ENCODE data around the gene P2RY13.

P2RY13 gene

GRCh38 chr3:151329363-151329762 lies at the start of gene P2RY13:
Gene P2RY13 (minus strand): TSS chr3:151329549. CDS start chr3:151329528, 21 bp downstream.
- Mint-ChIP-seq H3K9me3 (no peaks in the 10 kb centered on the region), H3K4me1 (peaks cover 7% of the 10 kb centered on the region), H3K27ac (no peak within 1 kb of the TSS), H3K27me3 (peaks cover 11% of the 10 kb centered on the region), H3K36me3 (no peaks in the 10 kb centered on the region), H3K4me3 (peak within 1 kb of the TSS; percentile 3)

- H3K27ac Mint-ChIP-seq = no peak overlapping the region
Observed at GRCh38 chr3:151377768-151378385, 48.5 kb upstream of the P2RY13 start.

DNA sequence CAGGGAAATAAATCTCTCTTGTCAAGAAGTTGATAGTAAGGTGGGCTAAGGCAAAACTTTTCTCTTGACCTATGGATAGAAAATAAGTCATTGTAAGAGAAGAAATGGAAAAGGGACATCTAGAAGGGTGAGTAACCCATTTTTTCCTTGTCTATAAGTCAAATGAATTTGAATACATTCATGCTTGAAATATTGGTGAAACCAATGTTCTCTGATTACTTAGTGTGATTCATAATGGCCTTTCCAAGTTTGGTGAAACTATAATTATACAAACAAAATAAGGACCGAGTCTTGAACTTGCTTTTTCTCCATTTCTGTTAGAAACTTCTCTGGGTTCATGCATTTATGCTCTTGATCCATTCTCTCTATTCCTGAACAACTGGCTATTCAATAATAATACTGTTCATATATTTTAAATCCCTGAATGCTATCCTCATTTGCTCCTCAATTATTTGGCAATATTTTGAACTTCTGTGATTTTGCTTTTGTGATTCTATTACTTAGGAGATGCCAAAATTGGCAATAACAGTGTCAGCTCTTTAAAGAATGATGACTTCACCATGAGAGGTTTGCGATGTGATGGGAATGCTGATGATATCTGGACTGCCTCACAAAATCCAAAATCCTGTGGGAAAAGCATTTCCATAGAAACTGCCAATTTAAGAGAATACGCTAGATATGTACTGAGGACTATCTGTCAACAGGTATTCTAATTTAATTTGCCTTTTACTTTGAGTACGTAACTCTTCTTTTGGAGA lies 42.9 kb upstream of the P2RY13 start:
- H3K27me3 Mint-ChIP-seq = no peaks in the 10 kb centered on the region
- no peak overlapping the region for H3K27ac Mint-ChIP-seq
- H3K36me3 Mint-ChIP-seq = no peaks in the 10 kb centered on the region
- H3K9me3 Mint-ChIP-seq = no peaks in the 10 kb centered on the region
- no peak overlapping the region for H3K4me3 Mint-ChIP-seq
- H3K4me1 Mint-ChIP-seq = no peaks in the 10 kb centered on the region

More at GRCh38 chr3:151377768-151378385, 48.5 kb upstream of the P2RY13 start:
- H3K36me3 Mint-ChIP-seq = no peaks in the 10 kb centered on the region
- no peaks in the 10 kb centered on the region for H3K4me1 Mint-ChIP-seq
- H3K4me3 Mint-ChIP-seq = no peak overlapping the region
- no peaks in the 10 kb centered on the region for H3K9me3 Mint-ChIP-seq
- no peaks in the 10 kb centered on the region for H3K27me3 Mint-ChIP-seq

- Mint-ChIP-seq H3K4me3 (no peak overlapping the region), H3K36me3 (no peaks in the 10 kb centered on the region), H3K4me1 (no peaks in the 10 kb centered on the region), H3K9me3 (no peaks in the 10 kb centered on the region), H3K27me3 (no peaks in the 10 kb centered on the region), H3K27ac (no peak overlapping the region)
Observed at GRCh38 chr3:151371526-151371925, 42.2 kb upstream of the P2RY13 start.

DNA sequence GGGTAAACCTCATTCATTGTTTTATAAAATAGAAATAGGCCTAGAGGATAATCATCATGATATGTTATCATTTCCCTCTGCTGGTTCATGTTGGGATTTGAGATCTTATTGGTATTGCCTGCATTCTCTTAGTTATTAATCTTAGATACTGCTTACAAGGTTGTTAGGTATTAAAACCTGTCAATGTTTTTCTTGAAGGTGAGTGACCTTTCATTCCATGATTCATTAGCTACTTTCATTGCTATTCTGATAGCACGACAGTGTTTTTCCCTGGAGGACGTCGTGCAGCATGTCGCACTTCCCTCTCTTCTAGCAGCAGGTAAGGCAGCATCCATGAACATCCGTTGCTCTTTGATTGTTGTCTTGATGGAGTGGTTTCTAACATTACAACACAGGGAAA lies 38.1 kb upstream of the P2RY13 start:
- Mint-ChIP-seq H3K36me3 (no peaks in the 10 kb centered on the region), H3K9me3 (no peaks in the 10 kb centered on the region), H3K4me3 (no peak overlapping the region), H3K27ac (no peak overlapping the region), H3K27me3 (peaks cover 3% of the 10 kb centered on the region), H3K4me1 (no peaks in the 10 kb centered on the region)

- Mint-ChIP-seq H3K27ac (no peak overlapping the region), H3K4me3 (no peak overlapping the region), H3K4me1 (no peaks in the 10 kb centered on the region)
Observed at GRCh38 chr3:151366993-151367392, 37.6 kb upstream of the P2RY13 start.

DNA sequence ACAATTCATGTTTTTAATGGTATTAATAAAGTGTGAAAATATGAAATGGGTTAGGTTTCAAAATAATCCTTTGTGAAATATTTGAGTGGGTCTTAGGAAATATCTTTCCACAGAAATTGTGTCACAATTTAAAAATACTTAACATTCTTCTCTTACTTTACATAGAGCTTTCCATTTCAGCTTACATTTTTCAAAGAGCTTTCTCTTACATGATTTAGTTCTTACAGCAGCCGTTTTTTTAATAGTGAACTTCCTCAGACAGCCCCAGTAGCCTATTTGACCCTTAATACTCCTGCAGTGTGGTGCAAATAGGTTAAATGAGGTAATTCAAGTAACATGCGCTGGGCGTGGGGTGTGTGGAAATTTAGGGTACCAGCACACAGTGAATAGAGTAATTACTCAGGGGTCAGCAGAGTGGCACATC lies 33.4 kb upstream of the P2RY13 start:
- Mint-ChIP-seq H3K36me3 (no peaks in the 10 kb centered on the region), H3K9me3 (no peaks in the 10 kb centered on the region), H3K4me1 (no peaks in the 10 kb centered on the region), H3K27me3 (peaks cover 3% of the 10 kb centered on the region), H3K4me3 (no peak overlapping the region), H3K27ac (no peak overlapping the region)

More at GRCh38 chr3:151366993-151367392, 37.6 kb upstream of the P2RY13 start:
- Mint-ChIP-seq H3K36me3 (no peaks in the 10 kb centered on the region), H3K27me3 (peaks cover 3% of the 10 kb centered on the region), H3K9me3 (no peaks in the 10 kb centered on the region)

DNA sequence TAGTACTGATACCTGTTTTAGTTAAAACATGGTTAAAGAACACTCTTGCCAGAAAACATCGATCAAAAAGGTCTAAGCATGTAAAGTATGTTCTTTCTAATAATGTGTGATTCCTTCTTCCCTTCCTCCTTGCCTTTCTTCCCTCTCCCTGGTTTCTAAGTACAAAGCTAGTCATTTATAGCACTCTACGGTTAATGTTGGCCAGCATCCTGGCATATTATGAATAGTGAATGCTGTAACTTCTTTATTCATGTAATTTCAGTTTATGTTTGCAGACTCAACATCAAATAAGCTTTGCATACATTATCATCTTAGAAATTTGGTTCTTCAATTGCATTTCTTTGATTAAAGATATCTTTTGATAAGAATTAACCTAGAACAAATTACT lies 28.1 kb upstream of the P2RY13 start:
- Mint-ChIP-seq H3K9me3 (no peaks in the 10 kb centered on the region), H3K27me3 (peaks cover 5% of the 10 kb centered on the region), H3K4me3 (no peak overlapping the region), H3K36me3 (no peaks in the 10 kb centered on the region), H3K27ac (no peak overlapping the region), H3K4me1 (no peaks in the 10 kb centered on the region)

- Mint-ChIP-seq H3K4me3 (no peak overlapping the region), H3K4me1 (no peaks in the 10 kb centered on the region), H3K27ac (no peak overlapping the region), H3K36me3 (no peaks in the 10 kb centered on the region), H3K27me3 (peaks cover 7% of the 10 kb centered on the region), H3K9me3 (no peaks in the 10 kb centered on the region)
Observed at GRCh38 chr3:151356794-151357462, 27.6 kb upstream of the P2RY13 start.

DNA sequence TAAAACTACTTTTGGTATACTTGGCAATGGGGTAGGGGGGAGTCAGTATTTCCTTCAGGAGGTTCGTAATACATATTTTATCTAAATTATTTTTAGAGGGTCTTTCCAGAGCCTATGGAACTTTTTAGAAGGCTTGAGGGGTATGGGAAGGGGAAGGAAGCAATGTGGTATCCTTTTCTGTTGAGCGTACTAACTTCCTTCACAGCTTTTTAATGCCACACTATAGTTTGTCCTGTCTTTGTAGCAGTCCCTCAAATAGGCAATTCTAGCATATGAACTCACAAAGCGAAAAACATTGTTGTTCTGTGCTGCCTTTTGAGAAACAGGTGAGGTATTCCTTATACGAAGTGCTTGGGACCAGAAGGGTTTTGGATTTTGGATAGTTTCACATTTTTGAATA lies 22.3 kb upstream of the P2RY13 start:
- H3K4me3 Mint-ChIP-seq = no peak overlapping the region
- peaks cover 24% of the 10 kb centered on the region for H3K27me3 Mint-ChIP-seq
- no peak overlapping the region for H3K27ac Mint-ChIP-seq
- no peaks in the 10 kb centered on the region for H3K36me3 Mint-ChIP-seq
- H3K9me3 Mint-ChIP-seq = no peaks in the 10 kb centered on the region
- H3K4me1 Mint-ChIP-seq = no peaks in the 10 kb centered on the region

GRCh38 chr3:151351219-151351618 lies 21.9 kb upstream of the P2RY13 start:
- Mint-ChIP-seq H3K27me3 (peaks cover 26% of the 10 kb centered on the region), H3K9me3 (no peaks in the 10 kb centered on the region), H3K27ac (no peak overlapping the region)

DNA sequence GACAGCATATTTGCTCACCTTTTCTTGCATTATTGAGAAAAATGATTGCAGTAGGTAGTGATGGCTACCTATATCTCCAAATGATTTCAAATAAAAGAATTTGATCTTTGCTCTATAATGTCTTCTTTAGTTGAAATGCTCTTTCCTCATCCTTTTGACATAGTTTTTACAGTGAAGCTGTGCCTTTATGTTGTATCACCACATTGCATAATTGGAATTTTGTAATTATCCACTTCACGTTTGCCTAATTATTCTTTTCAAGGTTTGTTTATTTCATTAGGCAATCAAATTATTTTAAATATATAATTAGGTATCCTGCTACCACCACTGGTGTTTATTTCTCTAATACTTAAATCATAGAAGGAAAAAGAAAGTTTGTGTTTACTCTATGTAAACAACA lies 21.3 kb upstream of the P2RY13 start:
- Mint-ChIP-seq H3K27ac (no peak overlapping the region), H3K36me3 (no peaks in the 10 kb centered on the region), H3K4me1 (peaks cover 5% of the 10 kb centered on the region), H3K4me3 (no peak overlapping the region), H3K9me3 (no peaks in the 10 kb centered on the region), H3K27me3 (peaks cover 31% of the 10 kb centered on the region)

More at GRCh38 chr3:151351219-151351618, 21.9 kb upstream of the P2RY13 start:
- peaks cover under 1% of the 10 kb centered on the region for H3K4me1 Mint-ChIP-seq
- H3K4me3 Mint-ChIP-seq = no peak overlapping the region
- H3K36me3 Mint-ChIP-seq = no peaks in the 10 kb centered on the region

GRCh38 chr3:151347432-151347831 lies 18.1 kb upstream of the P2RY13 start:
- Mint-ChIP-seq H3K36me3 (no peaks in the 10 kb centered on the region), H3K9me3 (no peaks in the 10 kb centered on the region), H3K4me1 (peaks cover 5% of the 10 kb centered on the region), H3K27ac (no peak overlapping the region), H3K27me3 (peaks cover 38% of the 10 kb centered on the region), H3K4me3 (no peak overlapping the region)

GRCh38 chr3:151346292-151346691 lies 16.9 kb upstream of the P2RY13 start:
- no peak overlapping the region for H3K27ac Mint-ChIP-seq
- peaks cover 5% of the 10 kb centered on the region for H3K4me1 Mint-ChIP-seq
- no peak overlapping the region for H3K4me3 Mint-ChIP-seq
- H3K27me3 Mint-ChIP-seq = peaks cover 36% of the 10 kb centered on the region
- no peaks in the 10 kb centered on the region for H3K36me3 Mint-ChIP-seq
- no peaks in the 10 kb centered on the region for H3K9me3 Mint-ChIP-seq

DNA sequence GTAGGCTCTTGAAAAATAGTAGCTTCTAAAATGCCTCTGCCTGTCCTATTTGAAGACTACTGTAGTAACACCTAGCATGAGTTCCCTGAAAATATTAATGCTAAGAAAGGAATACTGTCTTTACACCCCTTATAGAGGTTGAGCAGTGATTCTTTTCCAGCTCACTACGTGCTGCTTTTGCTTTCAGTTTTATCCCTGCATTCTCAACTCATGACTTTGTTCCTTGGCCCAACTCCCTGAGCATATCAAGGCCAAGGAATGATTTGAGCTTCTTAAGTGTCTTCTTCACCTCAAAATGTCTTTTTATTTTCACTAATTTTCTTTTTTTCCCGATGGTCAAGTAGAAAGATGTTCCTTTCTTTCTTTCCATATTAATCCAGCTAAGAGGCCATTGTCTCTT lies 16.5 kb upstream of the P2RY13 start:
- Mint-ChIP-seq H3K27me3 (peaks cover 32% of the 10 kb centered on the region), H3K36me3 (no peaks in the 10 kb centered on the region), H3K4me3 (no peak overlapping the region)

DNA sequence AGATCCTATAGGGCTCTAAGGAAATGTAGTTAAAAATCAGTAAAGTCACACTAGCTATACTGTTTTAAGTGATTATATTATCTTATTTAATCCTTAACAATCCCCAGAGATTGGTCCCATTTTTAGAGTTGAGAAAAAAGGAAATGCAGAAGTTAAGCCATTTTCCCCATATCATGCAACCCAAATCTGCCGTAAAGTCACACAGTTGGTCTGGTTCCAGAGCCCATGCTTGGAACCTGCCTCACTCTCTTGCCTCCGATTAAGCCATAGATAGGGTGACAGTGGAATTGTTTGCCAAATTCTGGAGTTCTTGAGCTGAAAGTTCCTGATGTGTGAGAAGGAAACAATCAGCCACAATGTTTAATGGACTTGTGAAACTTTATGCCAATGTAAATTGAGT lies 2.3 kb upstream of the P2RY13 start:
- H3K36me3 Mint-ChIP-seq = no peaks in the 10 kb centered on the region
- no peaks in the 10 kb centered on the region for H3K9me3 Mint-ChIP-seq
- no peak overlapping the region for H3K27ac Mint-ChIP-seq
- H3K27me3 Mint-ChIP-seq = peaks cover 17% of the 10 kb centered on the region
- H3K4me1 Mint-ChIP-seq = peaks cover 7% of the 10 kb centered on the region
- no peak overlapping the region for H3K4me3 Mint-ChIP-seq

More for the DNA sequence above, 16.5 kb upstream of the P2RY13 start:
- Mint-ChIP-seq H3K27ac (no peak overlapping the region), H3K4me1 (peaks cover 5% of the 10 kb centered on the region), H3K9me3 (no peaks in the 10 kb centered on the region)
